ENCODE results near the gene SLC25A38.
A peak's percentile ranks its signal among the peaks of the same experiment; 100 is the strongest.
"Not testable (repeated sequence)": the region's sequence is repeated elsewhere in the genome, so short reads cannot be mapped to it uniquely, and the experiment has no call there.

Gene SLC25A38, protein sequence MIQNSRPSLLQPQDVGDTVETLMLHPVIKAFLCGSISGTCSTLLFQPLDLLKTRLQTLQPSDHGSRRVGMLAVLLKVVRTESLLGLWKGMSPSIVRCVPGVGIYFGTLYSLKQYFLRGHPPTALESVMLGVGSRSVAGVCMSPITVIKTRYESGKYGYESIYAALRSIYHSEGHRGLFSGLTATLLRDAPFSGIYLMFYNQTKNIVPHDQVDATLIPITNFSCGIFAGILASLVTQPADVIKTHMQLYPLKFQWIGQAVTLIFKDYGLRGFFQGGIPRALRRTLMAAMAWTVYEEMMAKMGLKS

DNA sequence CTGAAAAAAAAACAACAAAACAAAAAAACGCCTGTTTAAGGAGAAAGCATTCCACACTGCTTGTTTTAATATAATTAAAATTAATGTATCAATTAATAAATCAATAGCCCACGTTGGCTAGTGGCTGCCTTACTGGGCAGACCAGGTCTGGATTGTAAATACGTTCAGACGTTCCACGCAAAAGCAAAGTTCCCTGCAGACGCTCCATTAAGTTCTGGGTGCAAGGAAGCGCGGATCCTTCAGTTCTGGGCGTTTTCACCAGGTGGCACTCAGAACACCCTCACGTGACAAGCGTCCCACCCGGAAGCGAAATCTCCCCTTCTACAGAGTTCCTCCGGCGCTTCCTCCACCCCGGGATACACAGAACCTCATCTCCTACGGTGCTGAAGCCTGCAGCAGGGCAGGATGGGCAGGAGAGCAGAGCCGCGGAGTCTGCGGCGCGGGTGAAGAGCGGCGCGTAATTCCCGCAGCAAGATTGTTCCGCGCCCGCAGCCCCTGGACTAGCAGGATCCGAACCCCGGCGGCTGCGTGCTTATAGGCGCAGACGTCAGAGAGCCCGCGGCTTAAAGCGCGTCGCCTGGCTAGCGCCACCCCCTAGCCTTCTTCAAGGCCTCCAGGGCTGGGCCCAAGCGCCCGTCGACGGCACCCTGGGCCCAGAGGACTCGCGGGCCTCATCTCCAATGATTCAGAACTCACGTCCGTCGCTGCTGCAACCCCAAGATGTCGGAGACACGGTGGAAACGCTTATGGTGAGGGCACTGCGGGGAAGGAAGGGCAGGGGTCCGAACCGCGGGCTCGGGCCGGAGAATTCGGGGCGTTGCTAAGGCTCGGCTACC is at the start of gene SLC25A38:
SLC25A38 (plus strand) TSS at position 326 of the 836 bp plus-strand sequence; CDS start at position 681, 355 bp downstream.
- Mint-ChIP-seq H3K36me3 (ENCODE audit: low read depth) (peaks cover 11% of the 10 kb centered on the region), H3K27me3 (no peaks in the 10 kb centered on the region), H3K4me3 (peak within 1 kb of the TSS; percentile 96), H3K27ac (peak within 1 kb of the TSS; percentile 99), H3K4me1 (peaks cover 51% of the 10 kb centered on the region), H3K9me3 (no peaks in the 10 kb centered on the region)
- DNase-seq, result peak; percentile 81
- ATAC-seq, result peak; percentile 91

DNA sequence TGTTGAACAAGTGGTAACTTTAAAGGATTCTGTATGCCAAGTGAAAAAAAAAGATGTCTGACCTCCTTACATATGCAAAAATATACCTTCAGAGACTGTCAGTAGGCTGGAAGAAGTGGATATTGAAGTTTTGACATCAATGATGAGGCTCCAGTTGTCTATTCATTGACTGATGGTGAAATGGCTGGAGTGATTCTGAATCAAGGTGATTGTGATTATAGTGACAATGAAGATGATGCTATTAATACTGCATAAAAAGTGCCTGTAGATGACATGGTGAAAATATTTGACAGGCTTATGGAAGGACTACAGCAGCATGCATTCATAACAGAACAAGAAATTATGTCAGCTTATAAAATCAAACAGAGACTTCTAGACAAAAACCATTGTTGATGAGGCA is 49.6 kb upstream of the SLC25A38 start:
- H3K9me3 Mint-ChIP-seq, result no peaks in the 10 kb centered on the region
- ATAC-seq (no peak), DNase-seq (no peak)
- peaks cover 3% of the 10 kb centered on the region for H3K4me1 Mint-ChIP-seq
- H3K27ac Mint-ChIP-seq, result no peak overlapping the region
- no peak overlapping the region for H3K4me3 Mint-ChIP-seq
- no peaks in the 10 kb centered on the region for H3K36me3 Mint-ChIP-seq (ENCODE audit: low read depth)
- H3K27me3 Mint-ChIP-seq, result no peaks in the 10 kb centered on the region

DNA sequence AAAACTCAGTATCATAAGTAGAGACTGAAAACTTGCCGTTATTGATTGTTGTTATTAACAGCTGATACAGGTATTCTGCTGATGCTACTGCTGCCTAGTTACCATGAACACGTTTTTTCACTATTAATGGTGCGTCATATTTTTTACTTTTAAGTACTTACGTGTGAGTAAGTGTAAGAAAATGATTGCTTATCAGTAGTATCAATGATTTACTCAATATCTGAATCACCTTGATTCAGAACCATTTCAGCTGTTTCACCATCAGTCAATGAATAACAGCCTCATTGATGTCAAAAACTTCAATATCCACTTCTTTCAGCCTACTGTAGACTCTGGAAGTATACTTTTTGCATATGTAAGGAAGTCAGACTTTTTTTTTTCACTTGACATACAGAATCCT is 49.0 kb upstream of the SLC25A38 start:
- no peaks in the 10 kb centered on the region for H3K27me3 Mint-ChIP-seq
- H3K27ac Mint-ChIP-seq, result no peak overlapping the region
- no peaks in the 10 kb centered on the region for H3K36me3 Mint-ChIP-seq (ENCODE audit: low read depth)
- DNase-seq (no peak), ATAC-seq (no peak)
- H3K4me1 Mint-ChIP-seq, result peaks cover 3% of the 10 kb centered on the region
- H3K4me3 Mint-ChIP-seq, result no peak overlapping the region
- H3K9me3 Mint-ChIP-seq, result no peaks in the 10 kb centered on the region

DNA sequence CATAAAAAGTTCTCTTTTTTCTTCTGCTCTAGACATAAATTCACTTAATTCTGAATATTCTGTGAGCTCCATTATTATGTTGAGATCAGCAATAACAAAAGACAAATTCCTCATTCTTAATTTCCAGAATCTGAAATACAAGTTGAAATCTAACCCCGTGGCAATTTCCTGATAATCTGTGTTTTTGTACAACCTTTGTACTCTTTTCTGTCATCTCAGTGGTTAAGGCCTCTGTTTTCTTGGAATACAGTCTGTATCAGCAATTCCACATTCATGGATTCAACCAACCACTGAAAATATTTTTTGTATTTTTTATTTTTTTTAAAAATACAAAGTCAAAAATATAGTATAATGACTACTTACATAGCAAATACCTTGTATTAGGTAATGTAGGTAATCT is 45.0 kb upstream of the SLC25A38 start:
- Mint-ChIP-seq H3K9me3 (no peaks in the 10 kb centered on the region), H3K4me1 (peaks cover 3% of the 10 kb centered on the region), H3K36me3 (ENCODE audit: low read depth) (no peaks in the 10 kb centered on the region), H3K27me3 (peaks cover 2% of the 10 kb centered on the region), H3K4me3 (no peak overlapping the region), H3K27ac (no peak overlapping the region)
- ATAC-seq, result no peak
- no peak for DNase-seq

DNA sequence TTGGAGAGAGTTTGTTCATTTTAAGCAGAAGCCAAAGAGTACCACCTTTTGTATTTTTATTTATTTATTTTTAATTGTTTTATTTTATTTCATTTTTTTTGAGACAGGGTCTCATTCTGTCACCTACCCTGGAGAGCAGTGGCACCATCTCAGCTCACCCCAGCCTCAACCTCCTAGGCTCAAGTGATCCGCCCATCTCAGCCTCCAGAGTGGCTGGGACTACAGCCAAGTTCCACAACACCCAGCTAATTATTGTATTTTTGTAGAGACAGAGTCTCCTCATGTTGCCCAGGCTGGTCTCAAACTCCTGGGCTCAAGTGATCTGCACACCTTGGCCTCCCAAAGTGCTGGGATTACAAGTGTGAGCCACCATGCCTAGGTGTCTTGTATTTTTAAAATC is 44.1 kb upstream of the SLC25A38 start:
- no peak for DNase-seq
- Mint-ChIP-seq H3K4me3 (no peak overlapping the region), H3K9me3 (no peaks in the 10 kb centered on the region), H3K27ac (no peak overlapping the region), H3K4me1 (peaks cover 3% of the 10 kb centered on the region), H3K36me3 (ENCODE audit: low read depth) (no peaks in the 10 kb centered on the region), H3K27me3 (peaks cover 2% of the 10 kb centered on the region)
- ATAC-seq, result no peak

DNA sequence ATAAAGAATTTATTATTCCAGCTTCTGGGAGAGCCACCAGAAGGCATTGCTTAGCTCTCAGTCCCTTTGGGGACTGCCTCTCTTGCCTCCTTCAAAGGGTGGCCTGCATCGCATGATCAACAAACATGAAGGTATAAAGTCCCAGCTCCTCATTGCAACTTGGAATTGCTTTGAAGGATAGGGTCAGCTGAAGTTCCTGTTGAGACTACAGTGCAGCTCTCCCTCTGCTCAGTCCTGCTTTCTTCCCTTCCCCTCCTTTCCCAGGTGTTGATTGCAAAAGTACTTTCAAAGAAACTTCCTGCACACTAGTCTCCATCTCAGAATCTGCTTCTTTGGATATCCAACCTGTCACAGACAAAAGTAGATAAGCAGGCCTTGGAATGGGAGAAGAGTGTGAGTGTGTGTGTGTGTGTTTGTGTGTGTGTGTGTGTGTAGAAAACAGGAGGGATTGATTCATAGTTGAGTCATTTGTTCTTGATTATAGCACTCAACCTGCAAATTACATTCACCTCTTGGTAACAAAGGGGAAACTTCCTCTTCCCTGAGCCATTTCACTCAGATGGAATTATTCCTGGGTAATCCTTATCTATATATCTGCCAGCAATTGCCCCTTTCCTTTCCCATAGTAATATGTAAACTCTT is 40.0 kb upstream of the SLC25A38 start:
- DNase-seq, result no peak
- no peak overlapping the region for H3K27ac Mint-ChIP-seq
- peaks cover 2% of the 10 kb centered on the region for H3K27me3 Mint-ChIP-seq
- H3K4me3 Mint-ChIP-seq, result no peak overlapping the region
- H3K36me3 Mint-ChIP-seq (ENCODE audit: low read depth), result no peaks in the 10 kb centered on the region
- no peak for ATAC-seq
- H3K4me1 Mint-ChIP-seq, result peaks cover 17% of the 10 kb centered on the region
- H3K9me3 Mint-ChIP-seq, result no peaks in the 10 kb centered on the region

DNA sequence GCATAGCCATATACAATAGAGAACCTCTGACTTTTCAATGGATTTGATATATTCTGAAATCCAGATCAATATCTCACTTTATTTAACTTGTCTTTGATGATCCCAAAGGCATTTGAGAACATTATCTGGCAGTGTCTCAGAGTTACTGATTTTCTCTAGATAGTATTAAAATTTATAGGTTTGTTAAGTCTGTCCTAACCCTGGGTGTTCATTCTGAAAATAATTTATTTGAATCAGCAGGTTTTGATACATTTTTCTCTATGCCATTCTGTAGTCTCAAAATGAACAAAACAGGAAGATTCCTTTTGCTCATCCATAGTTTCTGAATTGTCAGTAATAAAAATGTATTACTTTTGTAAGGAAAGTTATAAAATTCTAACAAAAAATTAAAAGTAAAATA is 39.4 kb upstream of the SLC25A38 start:
- DNase-seq (no peak), ATAC-seq (no peak)
- no peak overlapping the region for H3K4me3 Mint-ChIP-seq
- no peak overlapping the region for H3K27ac Mint-ChIP-seq
- H3K36me3 Mint-ChIP-seq (ENCODE audit: low read depth), result no peaks in the 10 kb centered on the region
- peaks cover 2% of the 10 kb centered on the region for H3K27me3 Mint-ChIP-seq
- H3K9me3 Mint-ChIP-seq, result no peaks in the 10 kb centered on the region
- peaks cover 17% of the 10 kb centered on the region for H3K4me1 Mint-ChIP-seq

DNA sequence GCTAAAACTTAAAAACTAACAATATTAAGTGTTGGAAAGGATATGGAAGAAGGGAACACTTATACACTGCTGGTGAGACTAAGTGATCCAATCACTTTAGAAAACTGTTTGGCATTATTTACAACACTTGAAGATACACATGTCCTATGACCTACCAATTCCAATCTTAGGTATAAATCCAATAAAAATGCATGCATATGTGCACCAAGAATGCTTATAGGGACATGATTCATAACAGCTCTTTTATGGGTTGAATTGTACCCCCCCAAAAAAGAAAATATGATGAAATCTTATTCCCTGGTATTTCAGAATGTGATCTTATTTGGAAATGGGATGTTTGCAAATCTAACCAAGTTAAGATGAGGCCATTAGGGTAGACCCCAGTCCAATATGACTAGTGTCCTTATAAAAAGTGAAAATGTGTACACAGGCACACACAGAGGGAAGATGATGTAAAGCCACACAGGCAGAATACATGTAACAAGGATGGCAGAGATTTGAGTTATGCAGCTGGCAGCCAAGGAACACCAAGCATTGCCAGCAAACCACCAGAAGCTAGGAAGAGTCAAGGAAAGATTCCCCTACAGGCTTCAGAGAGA is 38.3 kb upstream of the SLC25A38 start:
- DNase-seq, result no peak
- H3K4me3 Mint-ChIP-seq, result no peak overlapping the region
- H3K27ac Mint-ChIP-seq, result no peak overlapping the region
- peaks cover 17% of the 10 kb centered on the region for H3K4me1 Mint-ChIP-seq
- no peak for ATAC-seq
- H3K27me3 Mint-ChIP-seq, result peaks cover 2% of the 10 kb centered on the region
- H3K9me3 Mint-ChIP-seq, result no peaks in the 10 kb centered on the region
- no peaks in the 10 kb centered on the region for H3K36me3 Mint-ChIP-seq (ENCODE audit: low read depth)

DNA sequence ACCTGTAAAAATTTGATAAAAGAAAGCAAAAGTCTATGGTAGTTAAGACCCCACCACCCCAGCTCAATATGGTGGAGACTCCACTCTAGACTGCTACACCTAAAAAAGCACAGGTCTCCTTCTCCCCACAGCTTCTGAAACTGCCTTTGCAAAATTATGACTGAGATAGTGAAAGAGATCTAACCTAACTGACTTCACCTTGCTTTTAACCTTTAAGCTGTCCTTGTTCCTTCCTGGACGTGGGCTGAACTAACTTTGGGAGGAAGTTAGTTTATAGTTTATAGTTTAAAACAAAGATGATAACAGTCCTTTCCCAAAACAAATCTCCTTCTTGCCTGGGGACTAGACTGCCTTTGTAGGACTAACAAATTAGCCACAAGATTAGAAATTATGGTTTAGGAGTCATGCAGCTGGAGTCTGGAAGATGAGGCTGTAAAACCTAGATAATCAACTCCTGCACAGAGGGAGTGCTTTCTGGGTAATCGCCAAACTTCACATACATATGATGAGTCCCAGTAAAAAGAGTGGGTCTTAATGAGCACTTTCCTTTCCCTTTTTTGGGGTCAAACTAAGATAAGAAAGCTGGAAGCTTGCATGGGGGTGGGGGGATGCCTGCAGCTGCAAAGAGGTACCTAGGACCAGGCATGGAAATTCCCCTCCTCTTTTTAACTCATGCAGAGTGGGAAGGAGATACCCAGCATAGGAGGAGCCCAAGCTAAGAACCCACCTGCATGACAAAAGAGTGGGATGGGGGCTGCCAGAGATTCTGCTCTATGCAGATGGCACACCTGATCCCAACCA is 36.2 kb upstream of the SLC25A38 start:
- H3K4me3 Mint-ChIP-seq, result no peak overlapping the region
- no peaks in the 10 kb centered on the region for H3K36me3 Mint-ChIP-seq (ENCODE audit: low read depth)

DNA sequence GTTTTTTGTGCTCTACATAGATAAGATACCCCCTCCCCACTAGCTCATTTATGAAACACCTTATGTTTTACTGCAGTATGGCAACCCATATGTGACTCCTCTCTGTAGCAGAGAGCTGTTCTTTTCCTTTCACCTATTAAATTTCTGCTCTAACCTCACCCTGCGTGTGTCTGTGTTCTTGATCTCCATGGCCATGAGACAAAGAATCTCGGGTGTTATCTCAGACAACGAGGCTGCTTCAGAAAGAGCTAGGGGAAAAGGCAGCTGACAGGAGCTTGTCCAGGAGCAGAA is 35.6 kb upstream of the SLC25A38 start:
- no peak overlapping the region for H3K27ac Mint-ChIP-seq
- H3K4me3 Mint-ChIP-seq, result no peak overlapping the region
- no peaks in the 10 kb centered on the region for H3K36me3 Mint-ChIP-seq (ENCODE audit: low read depth)
- no peaks in the 10 kb centered on the region for H3K27me3 Mint-ChIP-seq
- no peak for DNase-seq
- ATAC-seq, result no peak
- H3K4me1 Mint-ChIP-seq, result peaks cover 20% of the 10 kb centered on the region
- no peaks in the 10 kb centered on the region for H3K9me3 Mint-ChIP-seq

More for the DNA sequence above, 36.2 kb upstream of the SLC25A38 start:
- Mint-ChIP-seq H3K4me1 (peaks cover 20% of the 10 kb centered on the region), H3K9me3 (no peaks in the 10 kb centered on the region), H3K27ac (peak overlapping the region; percentile 0), H3K27me3 (no peaks in the 10 kb centered on the region)
- peak; percentile 89 for ATAC-seq
- no peak for DNase-seq

DNA sequence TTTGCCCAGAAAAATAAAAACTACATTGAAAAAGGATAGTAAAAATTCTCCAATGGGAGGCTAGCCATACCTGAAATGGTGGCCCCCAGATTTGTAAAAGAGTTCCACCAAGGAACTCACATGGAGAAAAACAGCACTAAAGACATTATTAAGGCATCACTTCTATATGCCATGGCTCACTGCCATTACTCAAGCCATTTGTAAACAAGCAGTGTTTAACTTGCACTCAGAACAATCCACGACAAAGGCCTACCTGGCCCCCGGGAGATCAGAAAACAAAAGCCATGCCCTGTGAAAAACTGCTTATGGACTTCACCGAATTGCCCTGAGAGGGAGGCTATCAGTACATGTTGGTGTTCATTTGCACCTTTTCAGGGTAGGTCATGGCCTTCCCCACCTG is 34.1 kb upstream of the SLC25A38 start:
- ATAC-seq, result no peak
- Mint-ChIP-seq H3K9me3 (no peaks in the 10 kb centered on the region), H3K27ac (no peak overlapping the region)

DNA sequence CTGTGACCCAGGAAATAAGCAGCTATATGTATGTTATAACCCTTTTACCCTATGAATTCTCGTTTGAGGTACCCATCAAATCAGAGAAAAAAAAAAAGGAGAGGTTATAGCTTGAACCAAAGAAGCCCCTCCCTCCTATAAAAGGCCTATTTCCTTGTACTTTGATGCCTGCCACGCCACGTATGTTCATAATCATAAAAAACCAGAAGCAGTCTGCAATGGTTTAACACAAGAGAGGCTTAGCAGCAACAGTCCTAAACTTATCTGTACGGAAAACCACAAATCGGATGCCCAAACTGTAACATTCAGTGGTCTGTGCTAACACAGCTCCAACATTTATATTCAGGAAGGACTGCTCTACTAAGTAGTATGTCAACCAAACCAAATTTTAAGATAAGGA is 32.5 kb upstream of the SLC25A38 start:
- no peaks in the 10 kb centered on the region for H3K36me3 Mint-ChIP-seq (ENCODE audit: low read depth)
- peaks cover 20% of the 10 kb centered on the region for H3K4me1 Mint-ChIP-seq
- no peak for ATAC-seq
- H3K9me3 Mint-ChIP-seq, result no peaks in the 10 kb centered on the region
- no peak overlapping the region for H3K4me3 Mint-ChIP-seq
- DNase-seq, result no peak
- H3K27ac Mint-ChIP-seq, result no peak overlapping the region
- no peaks in the 10 kb centered on the region for H3K27me3 Mint-ChIP-seq

More for the DNA sequence above, 34.1 kb upstream of the SLC25A38 start:
- Mint-ChIP-seq H3K4me1 (peaks cover 20% of the 10 kb centered on the region), H3K36me3 (ENCODE audit: low read depth) (no peaks in the 10 kb centered on the region), H3K4me3 (no peak overlapping the region), H3K27me3 (no peaks in the 10 kb centered on the region)
- no peak for DNase-seq

DNA sequence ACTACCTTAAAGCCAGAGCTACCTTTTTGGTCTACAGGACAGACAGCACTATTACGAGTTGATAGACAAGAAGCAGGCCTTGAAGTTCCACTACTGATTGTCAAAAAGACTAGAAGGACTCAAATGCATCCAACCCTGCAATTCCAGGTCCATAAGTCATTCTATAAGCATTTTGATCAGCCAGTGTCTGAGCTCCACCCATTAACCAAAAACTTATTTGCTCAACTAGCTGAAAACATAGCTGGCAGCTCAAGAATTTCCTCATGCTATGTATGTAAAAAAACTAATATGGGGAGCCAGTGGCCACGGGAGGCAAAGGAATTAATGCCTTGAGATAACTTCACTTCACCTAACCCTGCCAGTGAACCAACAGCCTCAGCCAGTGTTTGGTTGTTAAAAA is 32.0 kb upstream of the SLC25A38 start:
- not testable (repeated sequence) for H3K36me3 Mint-ChIP-seq (ENCODE audit: low read depth); H3K27me3 Mint-ChIP-seq; ATAC-seq; H3K27ac Mint-ChIP-seq; H3K4me3 Mint-ChIP-seq; H3K9me3 Mint-ChIP-seq; DNase-seq
- H3K4me1 Mint-ChIP-seq, result peaks cover 20% of the 10 kb centered on the region
